GM19467 (cell line): ENCODE results near the gene PGAP6.
"Not testable (repeated sequence)": the region's sequence is repeated elsewhere in the genome, so short reads cannot be mapped to it uniquely, and the experiment has no call there.

Experiments used
- ATAC-seq: cut with Tn5 transposase; IDR thresholded peaks from one replicate; pipeline ENCODE4 v1.9.1; 2021; ENCODE audit warnings: mild to moderate bottlenecking, moderate library complexity; ENCODE audit not compliant: unreplicated experiment

Gene PGAP6

DNA sequence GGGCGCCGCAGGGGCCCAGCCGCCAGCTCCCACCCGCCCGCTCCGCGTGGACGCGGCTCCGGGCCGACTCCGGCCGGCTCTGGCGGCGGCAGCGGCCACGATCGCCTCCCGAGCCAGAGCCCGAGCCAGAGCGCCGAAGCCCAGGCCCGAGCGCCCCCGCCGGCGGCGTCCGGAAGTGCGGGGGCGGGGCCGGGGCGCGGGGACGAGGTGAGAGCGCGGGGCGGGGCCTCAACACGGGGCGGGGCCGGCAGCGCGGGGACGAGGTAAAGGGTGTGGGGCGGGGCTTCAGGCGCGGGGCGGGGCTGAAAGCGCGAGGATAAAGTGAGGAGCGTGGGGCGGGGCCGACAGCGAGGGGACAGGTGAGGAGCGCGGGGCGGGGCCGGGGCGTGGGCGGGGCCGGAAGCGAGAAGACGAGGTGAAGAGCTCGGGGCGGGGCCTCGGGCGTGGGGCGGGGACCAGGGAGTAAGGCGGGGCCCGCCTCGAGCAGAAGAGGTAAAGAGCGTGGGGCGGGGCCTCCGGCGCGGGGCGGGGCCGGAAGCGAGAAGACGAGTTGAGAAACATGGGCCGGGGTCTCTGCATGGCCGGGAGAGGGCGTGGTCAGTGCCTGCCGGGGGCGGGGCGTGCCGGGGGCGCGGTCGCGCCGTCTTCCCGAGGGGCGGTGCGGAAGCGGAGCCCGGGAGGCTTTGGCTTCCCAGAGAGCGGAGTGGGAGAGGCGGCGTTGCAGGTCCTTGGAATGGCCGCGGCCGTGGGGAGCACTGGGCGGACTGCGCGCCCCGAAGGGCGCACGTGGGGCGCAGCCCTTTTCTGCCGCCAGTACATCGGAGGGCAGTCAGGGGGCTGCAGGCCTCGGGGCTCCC lies 29.0 kb downstream of the PGAP6 start, which contains the start of gene AXIN1:
Gene AXIN1 (minus strand): TSS at position 177 of the 857 bp plus-strand sequence. CDS start 5,698 bp downstream, outside the sequence.
- peak; percentile 53 for ATAC-seq

- ATAC-seq: peak; percentile 27
Measured at GRCh38 chr16:351804-352520, 29.8 kb downstream of the PGAP6 start.

DNA sequence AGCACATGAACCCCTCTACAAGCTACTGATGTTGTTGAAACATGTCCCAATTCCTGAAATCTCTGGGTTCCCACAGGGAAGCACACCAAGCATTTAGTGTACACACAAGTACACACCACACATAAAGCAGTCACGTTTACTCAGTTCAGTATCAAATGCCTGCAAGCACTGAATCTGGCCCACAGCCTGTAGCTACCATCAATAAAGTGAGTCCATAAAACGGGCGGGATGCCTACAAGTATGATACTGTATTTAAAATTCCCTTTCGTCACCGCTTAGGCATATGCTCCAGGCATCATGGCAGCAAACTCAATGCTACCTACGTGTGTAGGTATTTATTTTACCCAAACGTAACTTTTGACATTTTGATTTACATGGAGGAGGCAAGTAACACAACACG lies 31.6 kb downstream of the PGAP6 start:
- no peak for ATAC-seq

- no peak for ATAC-seq
Measured at GRCh38 chr16:349211-349610, 32.6 kb downstream of the PGAP6 start.

- not testable (repeated sequence) for ATAC-seq
Measured at GRCh38 chr16:348495-348894, 33.3 kb downstream of the PGAP6 start.

DNA sequence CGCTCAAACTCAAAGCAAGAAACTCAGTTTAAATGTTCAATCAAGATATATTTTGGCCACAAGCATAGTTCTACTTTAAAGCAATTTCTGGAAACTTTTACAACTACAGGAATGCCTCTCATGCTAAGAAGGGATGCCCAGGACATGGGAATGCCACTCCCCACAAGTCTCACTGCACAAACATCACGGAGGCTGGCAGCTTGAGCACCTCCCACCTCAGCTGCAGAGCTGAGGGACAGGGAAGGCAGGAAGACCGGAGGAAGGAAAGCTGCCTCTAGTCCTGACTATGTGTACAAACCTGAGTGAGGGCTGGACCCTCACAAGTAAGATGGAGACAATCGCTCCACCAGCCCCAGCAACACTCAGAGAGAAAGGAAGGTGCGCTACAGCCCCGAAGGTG lies 34.6 kb downstream of the PGAP6 start:
- no peak for ATAC-seq

GRCh38 chr16:346587-346986 lies 35.2 kb downstream of the PGAP6 start:
- ATAC-seq: no peak

DNA sequence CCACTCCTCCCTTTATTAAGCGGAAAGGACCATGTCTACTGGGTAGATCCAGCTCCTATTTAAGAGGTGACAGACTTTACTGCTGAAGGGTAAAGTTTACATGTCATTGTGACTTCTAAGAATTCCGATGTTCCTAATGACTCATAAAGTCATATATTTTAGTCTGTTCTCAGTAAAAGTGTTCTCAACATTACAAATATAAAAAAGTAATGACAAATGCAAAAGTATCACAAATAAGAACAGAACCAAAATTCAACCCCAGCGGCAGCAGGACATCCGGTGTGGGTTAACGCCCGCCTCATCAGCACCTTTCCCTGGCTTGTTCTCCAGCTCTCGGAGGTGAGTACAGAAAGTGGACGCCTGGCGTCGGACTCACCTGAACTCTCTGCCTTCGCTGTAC lies 36.0 kb downstream of the PGAP6 start:
- no peak for ATAC-seq

- ATAC-seq: no peak
Measured at GRCh38 chr16:342455-343213, 39.1 kb downstream of the PGAP6 start.

- not testable (repeated sequence) for ATAC-seq
Measured at GRCh38 chr16:341974-342336, 39.8 kb downstream of the PGAP6 start.

DNA sequence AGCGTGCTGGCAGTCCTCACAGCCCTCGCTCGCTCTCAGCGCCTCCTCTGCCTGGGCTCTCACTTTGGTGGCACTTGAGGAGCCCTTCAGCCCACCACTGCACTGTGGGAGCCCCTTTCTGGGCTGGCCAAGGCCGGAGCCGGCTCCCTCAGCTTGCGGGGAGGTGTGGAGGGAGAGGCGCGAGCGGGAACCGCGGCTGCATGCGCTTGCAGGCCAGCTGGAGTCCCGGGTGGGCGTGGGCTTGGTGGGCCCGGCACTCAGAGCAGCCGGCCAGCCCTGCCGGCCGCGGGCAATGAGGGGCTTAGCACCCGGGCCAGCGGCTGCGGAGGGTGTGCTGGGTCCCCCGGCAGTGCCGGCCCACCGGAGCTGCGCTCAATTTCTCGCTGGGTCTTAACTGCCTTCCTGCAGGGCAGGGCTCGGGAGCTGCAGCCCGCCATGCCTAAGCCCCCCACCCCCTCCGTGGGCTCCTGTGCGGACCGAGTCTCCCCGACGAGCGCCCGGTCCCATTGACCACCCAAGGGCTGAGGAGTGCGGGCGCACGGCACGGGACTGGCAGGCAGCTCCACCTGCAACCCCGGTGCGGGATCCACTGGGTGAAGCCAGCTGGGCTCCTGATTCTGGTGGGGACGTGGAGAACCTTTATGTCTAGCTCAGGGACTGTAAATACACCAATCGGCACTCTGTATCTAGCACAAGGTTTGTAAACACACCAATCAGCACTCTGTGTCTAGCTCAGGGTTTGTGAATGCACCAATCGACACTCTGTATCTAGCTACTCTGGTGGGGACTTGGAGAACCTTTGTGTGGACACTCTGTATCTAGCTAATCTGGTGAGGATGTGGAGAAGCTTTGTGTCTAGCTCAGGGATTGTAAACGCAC lies 40.4 kb downstream of the PGAP6 start:
- not testable (repeated sequence) for ATAC-seq

DNA sequence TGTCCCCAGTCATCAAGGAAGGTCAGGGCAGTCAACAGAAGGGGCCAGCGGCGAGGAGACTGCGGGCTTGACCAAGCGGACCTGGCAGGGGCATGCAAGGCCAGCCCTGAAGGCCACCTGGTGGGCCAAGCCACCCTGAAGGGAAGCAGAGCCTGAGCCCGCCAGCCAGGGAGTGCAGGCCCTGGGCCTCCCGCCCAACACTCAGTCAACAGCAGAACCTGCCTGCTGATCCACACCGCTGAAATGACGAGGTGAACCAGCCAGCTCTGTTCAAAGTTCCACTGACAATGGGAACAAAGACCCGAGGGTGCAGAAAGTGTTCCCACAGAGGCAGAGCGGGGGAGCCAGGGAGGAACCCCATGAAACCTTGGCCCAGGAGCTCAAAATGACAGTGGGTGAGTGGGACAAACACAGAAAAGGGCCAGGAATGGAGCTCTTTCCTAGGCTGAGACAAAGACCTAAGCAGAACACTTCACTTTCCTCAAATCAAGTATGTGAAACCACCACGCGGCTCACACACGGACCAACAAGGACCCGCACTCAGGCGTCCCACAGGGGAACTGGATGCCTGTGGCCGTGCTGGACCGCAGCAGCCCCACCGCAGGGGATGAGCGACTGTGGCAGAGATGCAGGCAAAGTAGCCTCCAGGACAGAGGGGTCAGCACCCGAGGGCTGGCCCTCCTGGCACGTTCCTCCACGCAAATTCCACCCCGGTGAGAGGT lies 41.2 kb downstream of the PGAP6 start:
- no peak for ATAC-seq

GRCh38 chr16:339680-340079 lies 42.1 kb downstream of the PGAP6 start:
- ATAC-seq: no peak

DNA sequence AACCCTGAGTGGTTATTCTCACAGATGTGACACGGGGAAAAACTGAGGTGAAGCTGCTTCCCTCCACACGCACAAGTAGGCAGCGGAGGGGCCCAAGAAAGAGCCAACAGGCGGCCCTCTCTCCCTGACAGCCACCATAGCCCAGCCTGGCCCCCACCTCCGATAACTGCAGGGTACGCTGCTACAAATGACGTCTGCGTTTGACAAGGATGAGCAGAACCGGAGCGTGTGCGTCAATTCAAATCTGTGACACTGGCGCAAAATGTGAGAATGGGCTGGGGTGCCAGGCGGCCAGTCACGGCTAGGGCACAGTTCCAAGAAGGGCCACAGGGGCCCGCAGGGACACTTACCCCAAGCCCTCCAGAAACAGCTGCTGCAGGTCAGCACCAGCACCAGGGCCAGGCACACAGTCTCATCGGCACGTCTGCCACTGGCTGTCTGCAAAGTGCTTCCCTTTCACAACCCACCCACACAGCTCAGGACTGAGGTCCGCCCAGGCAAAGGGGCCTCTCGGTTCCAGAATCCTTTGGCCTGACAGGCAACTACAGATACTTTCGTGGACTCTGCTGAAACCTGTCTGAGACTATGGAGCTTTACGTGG lies 43.7 kb downstream of the PGAP6 start:
- ATAC-seq: no peak

- ATAC-seq: no peak
Measured at GRCh38 chr16:337437-337836, 44.3 kb downstream of the PGAP6 start.

GRCh38 chr16:336269-336668 lies 45.5 kb downstream of the PGAP6 start:
- ATAC-seq: no peak

DNA sequence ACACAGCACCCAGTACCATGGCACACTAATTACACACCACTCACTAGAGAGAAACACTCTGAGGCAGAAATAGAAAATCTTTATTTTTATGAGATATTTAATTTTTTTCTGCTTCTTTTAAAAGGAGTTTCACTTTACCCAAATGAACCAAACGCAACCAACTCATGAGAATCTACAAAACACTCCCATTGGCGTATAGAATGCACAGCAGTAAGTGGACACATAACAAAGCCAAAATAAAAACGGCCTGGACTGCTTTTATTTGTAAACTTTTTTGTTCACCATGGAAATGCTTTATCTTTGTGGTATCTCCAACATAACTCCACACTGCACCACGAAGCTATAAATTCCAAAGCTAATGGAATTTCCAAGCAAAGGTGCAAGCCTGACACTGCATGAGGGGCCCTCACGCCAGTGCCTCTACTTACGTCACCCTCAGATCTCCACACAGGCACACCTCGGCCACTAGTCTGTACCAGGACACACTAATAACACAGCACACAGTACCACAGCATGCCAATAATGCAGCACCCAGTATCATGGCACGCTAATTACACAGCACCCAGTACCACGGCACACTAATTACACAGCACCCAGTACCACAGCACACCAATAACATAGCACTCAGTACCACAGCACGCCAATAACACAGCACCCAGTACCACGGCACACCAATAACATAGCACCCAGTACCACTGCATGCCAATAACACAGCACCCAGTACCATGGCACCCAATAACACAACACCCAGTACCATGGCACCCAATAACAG lies 46.7 kb downstream of the PGAP6 start:
- ATAC-seq: not testable (repeated sequence)

GRCh38 chr16:334164-334832 lies 47.5 kb downstream of the PGAP6 start:
- not testable (repeated sequence) for ATAC-seq
